Loucy (cell line): ENCODE data around the gene RTN4.

ENCODE experiments used
- H2AFZ ChIP-seq: fragments of 200-600 bp; sonication (generic); 2 replicates; pipeline ENCODE4 v1.6.0; 2016; ENCODE audit warnings: antibody characterized with exemption, mild to moderate bottlenecking, low read length, moderate library complexity
- H3F3A ChIP-seq: fragments of 200-600 bp; 2 replicates; pipeline ENCODE4 v1.6.0; 2016; ENCODE audit warnings: antibody characterized with exemption, low read depth, mild to moderate bottlenecking
- H3K27me3 ChIP-seq: fragments of 200-600 bp; sonication (generic); 2 replicates; pipeline ENCODE4 v1.6.1; 2014; ENCODE audit warnings: low read length, mild to moderate bottlenecking; ENCODE audit not compliant: insufficient read depth, poor library complexity, severe bottlenecking
- H3K36me3 ChIP-seq: fragments of 200-600 bp; sonication (generic); 2 replicates; pipeline ENCODE4 v1.6.1; 2016; ENCODE audit warnings: low read length; ENCODE audit not compliant: insufficient read depth
- H3K4me1 ChIP-seq: fragments of 200-600 bp; sonication (generic); 2 replicates; pipeline ENCODE4 v1.5.1; 2014; ENCODE audit warnings: low read length, mild to moderate bottlenecking; ENCODE audit not compliant: insufficient read depth, poor library complexity, severe bottlenecking
- H3K4me2 ChIP-seq: fragments of 200-600 bp; sonication (generic); 2 replicates; pipeline ENCODE4 v1.6.0; 2014; ENCODE audit warnings: antibody characterized with exemption, low read length, low read depth, mild to moderate bottlenecking; ENCODE audit not compliant: poor library complexity, severe bottlenecking
- H3K4me3 ChIP-seq: fragments of 200-600 bp; sonication (generic); 2 replicates; pipeline ENCODE4 v1.5.1; 2014; ENCODE audit warnings: low read length, mild to moderate bottlenecking, mixed read lengths; ENCODE audit not compliant: poor library complexity, severe bottlenecking
- H3K79me2 ChIP-seq: fragments of 200-600 bp; sonication (generic); 2 replicates; pipeline ENCODE4 v1.6.1; 2014; ENCODE audit warnings: low read length; ENCODE audit not compliant: insufficient read depth
- H3K9ac ChIP-seq: fragments of 200-600 bp; sonication (generic); 2 replicates; pipeline ENCODE4 v1.6.0; 2014; ENCODE audit warnings: mild to moderate bottlenecking, low read depth, low read length, moderate library complexity; ENCODE audit not compliant: poor library complexity, severe bottlenecking
- H3K9me2 ChIP-seq: fragments of 200-600 bp; sonication (generic); replicated peaks from 2 replicates; pipeline ENCODE4 v1.6.1; 2016; ENCODE audit warnings: low read depth, low read length, mixed read lengths
- H3K9me3 ChIP-seq: fragments of 200-600 bp; sonication (generic); 2 replicates; pipeline ENCODE4 v1.6.1; 2014; ENCODE audit warnings: mild to moderate bottlenecking, antibody characterized with exemption, low read length, low read depth; ENCODE audit not compliant: insufficient read depth
- H4K20me1 ChIP-seq: fragments of 200-600 bp; sonication (generic); 2 replicates; pipeline ENCODE4 v1.6.0; 2014; ENCODE audit warnings: antibody characterized with exemption, low read length, mild to moderate bottlenecking; ENCODE audit not compliant: insufficient read depth, poor library complexity, severe bottlenecking
- EZH2phosphoT487 ChIP-seq: fragments of 200-600 bp; IDR thresholded peaks from 2 replicates; pipeline ENCODE4 v1.6.1; 2018; ENCODE audit warnings: antibody characterized with exemption, mild to moderate bottlenecking, moderate library complexity, borderline replicate concordance
- TF ChIP-seq, protein P1 (sequence below): fragments of 200-600 bp; sonication (generic); conservative IDR thresholded peaks from 2 replicates; pipeline ENCODE4 v1.5.1; 2014; ENCODE audit warnings: mild to moderate bottlenecking, antibody characterized with exemption, low read length

Gene RTN4

DNA sequence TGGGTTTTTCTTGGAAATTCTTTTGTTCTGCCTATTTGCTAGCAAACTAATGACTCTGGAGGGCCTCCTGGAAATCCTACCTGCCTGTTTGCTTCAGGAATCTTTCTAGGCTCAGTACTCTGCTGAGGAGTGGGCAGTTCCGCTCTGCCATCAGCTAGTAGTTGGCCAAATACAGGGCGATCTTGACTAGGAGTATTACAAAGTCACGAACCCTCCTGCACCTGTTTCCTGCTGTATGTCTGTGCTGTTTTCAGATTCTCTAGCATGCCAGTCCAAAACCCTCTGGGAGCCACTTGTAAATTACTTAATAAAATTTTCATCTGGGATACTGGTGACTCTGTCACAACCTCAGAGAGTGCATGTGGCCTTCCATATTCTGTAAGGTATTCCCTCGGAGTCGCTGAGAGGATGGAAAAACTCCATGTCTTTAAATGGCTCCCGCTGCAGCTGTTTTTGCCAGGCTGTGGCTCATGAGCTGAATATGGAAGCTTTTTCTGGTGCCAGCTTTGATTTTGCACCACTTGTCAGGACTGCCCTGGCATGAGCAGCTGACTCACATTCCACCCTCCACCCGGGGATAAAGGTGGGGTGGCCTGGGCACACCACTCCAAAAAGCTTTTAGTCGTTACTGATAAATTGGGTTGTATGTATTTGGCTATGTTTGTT lies 123.0 kb downstream of the RTN4 start:
- H3K9me2 ChIP-seq: no peaks in the 10 kb centered on the region
- no peaks in the 10 kb centered on the region for H3K79me2 ChIP-seq
- no peaks in the 10 kb centered on the region for H3F3A ChIP-seq
- TF ChIP-seq, protein P1, sequence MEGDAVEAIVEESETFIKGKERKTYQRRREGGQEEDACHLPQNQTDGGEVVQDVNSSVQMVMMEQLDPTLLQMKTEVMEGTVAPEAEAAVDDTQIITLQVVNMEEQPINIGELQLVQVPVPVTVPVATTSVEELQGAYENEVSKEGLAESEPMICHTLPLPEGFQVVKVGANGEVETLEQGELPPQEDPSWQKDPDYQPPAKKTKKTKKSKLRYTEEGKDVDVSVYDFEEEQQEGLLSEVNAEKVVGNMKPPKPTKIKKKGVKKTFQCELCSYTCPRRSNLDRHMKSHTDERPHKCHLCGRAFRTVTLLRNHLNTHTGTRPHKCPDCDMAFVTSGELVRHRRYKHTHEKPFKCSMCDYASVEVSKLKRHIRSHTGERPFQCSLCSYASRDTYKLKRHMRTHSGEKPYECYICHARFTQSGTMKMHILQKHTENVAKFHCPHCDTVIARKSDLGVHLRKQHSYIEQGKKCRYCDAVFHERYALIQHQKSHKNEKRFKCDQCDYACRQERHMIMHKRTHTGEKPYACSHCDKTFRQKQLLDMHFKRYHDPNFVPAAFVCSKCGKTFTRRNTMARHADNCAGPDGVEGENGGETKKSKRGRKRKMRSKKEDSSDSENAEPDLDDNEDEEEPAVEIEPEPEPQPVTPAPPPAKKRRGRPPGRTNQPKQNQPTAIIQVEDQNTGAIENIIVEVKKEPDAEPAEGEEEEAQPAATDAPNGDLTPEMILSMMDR: no peak
- H3K27me3 ChIP-seq: no peaks in the 10 kb centered on the region
- H4K20me1 ChIP-seq: no peaks in the 10 kb centered on the region
- H3K4me3 ChIP-seq: no peak overlapping the region
- H3K9me3 ChIP-seq: no peaks in the 10 kb centered on the region
- H3K4me1 ChIP-seq: no peaks in the 10 kb centered on the region
- H3K4me2 ChIP-seq: no peak overlapping the region
- H3K9ac ChIP-seq: no peak overlapping the region
- no peak overlapping the region for H2AFZ ChIP-seq
- no peaks in the 10 kb centered on the region for H3K36me3 ChIP-seq

DNA sequence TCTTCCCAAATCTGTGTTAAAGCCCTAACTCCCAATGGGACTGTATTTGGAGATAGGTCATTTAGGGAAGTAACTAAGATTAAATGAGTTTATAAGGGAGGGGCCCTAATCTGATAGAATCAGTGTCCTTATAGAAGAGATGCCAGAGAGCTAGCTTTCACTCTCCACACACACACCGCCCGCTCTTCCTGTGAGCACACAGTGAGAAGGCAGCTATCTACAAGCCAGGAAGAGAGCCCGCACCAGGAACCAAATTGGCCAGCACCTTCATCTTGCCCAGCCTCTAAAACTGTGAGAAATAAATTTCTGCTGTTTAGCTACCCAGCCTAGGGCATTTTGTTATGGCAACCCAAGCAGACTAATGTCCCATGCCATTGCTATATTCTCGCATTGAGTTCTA lies 125.2 kb downstream of the RTN4 start:
- Histone ChIP-seq H3K9ac (no peak overlapping the region), H3K36me3 (no peaks in the 10 kb centered on the region)
- TF ChIP-seq EZH2phosphoT487: no peak
- TF ChIP-seq, protein P1: no peak

GRCh38 chr2:54924121-54924520 lies 126.1 kb downstream of the RTN4 start:
- no peaks in the 10 kb centered on the region for H4K20me1 ChIP-seq
- TF ChIP-seq, protein P1: no peak
- no peak for TF ChIP-seq EZH2phosphoT487
- H3K79me2 ChIP-seq: no peaks in the 10 kb centered on the region
- H3K36me3 ChIP-seq: no peaks in the 10 kb centered on the region
- no peak overlapping the region for H3K9ac ChIP-seq
- H3K9me3 ChIP-seq: no peaks in the 10 kb centered on the region
- no peak overlapping the region for H3K4me3 ChIP-seq
- H3K4me2 ChIP-seq: no peak overlapping the region
- no peaks in the 10 kb centered on the region for H3K9me2 ChIP-seq
- no peak overlapping the region for H2AFZ ChIP-seq
- no peaks in the 10 kb centered on the region for H3K27me3 ChIP-seq
- H3F3A ChIP-seq: no peaks in the 10 kb centered on the region
- peaks cover 16% of the 10 kb centered on the region for H3K4me1 ChIP-seq

More for the DNA sequence above, 125.2 kb downstream of the RTN4 start:
- Histone ChIP-seq H3K79me2 (no peaks in the 10 kb centered on the region), H3K9me2 (no peaks in the 10 kb centered on the region), H3K4me3 (no peak overlapping the region), H3K4me1 (peaks cover 7% of the 10 kb centered on the region), H2AFZ (no peak overlapping the region), H3K27me3 (no peaks in the 10 kb centered on the region), H3K4me2 (no peak overlapping the region), H3K9me3 (no peaks in the 10 kb centered on the region), H4K20me1 (no peaks in the 10 kb centered on the region), H3F3A (no peaks in the 10 kb centered on the region)
